HAP-1 (cell line): ENCODE data around the gene RNU1-4.
"Not testable (repeated sequence)": the region's sequence is repeated elsewhere in the genome, so short reads cannot be mapped to it uniquely, and the experiment has no call there.

Source experiments
- DNase-seq, 2 experiments: peaks; one replicate each; pipeline ENCODE4 v3.0.0-alpha.2; 2016 to 2020; ENCODE audit warnings: low spot score in 2 of 2
- H3K27me3 ChIP-seq: fragments of 250-450 bp; sonication (Bioruptor Pico); 2 replicates; pipeline ENCODE4 v1.5.1; 2020; ENCODE audit warnings: low read depth, mild to moderate bottlenecking, moderate library complexity
- H3K36me3 ChIP-seq: fragments of 250-450 bp; sonication (Bioruptor Pico); replicated peaks from 2 replicates; pipeline ENCODE4 v1.5.1; 2020; ENCODE audit warnings: mild to moderate bottlenecking
- H3K4me1 ChIP-seq: fragments of 250-450 bp; sonication (Bioruptor Pico); 2 replicates; pipeline ENCODE4 v1.5.1; 2020; ENCODE audit warnings: mild to moderate bottlenecking
- H3K4me3 ChIP-seq: fragments of 250-450 bp; sonication (Bioruptor Pico); 2 replicates; pipeline ENCODE4 v1.5.1; 2020; ENCODE audit warnings: mild to moderate bottlenecking, moderate library complexity
- H3K9me3 ChIP-seq: fragments of 250-450 bp; sonication (Bioruptor Pico); 2 replicates; pipeline ENCODE4 v1.5.1; 2020; ENCODE audit warnings: mild to moderate bottlenecking, moderate library complexity
- in situ Hi-C: fragments of 300-500 bp; cut with MboI; formaldehyde crosslinking; loops from 3 replicates; pipeline ENCODE4 v1.14.3; 2020; ENCODE audit warnings: low sequenced_read_pairs, inconsistent platforms, mixed read lengths

RNU1-4 gene

GRCh38 chr1:16776835-16777234, 36.5 kb downstream of the RNU1-4 start:
- in situ Hi-C loops, result not testable (repeated sequence)

GRCh38 chr1:16777821-16778220, 37.5 kb downstream of the RNU1-4 start:
- in situ Hi-C loops, DNase-seq, H3K36me3 ChIP-seq, H3K4me1 ChIP-seq, H3K27me3 ChIP-seq, H3K9me3 ChIP-seq, H3K4me3 ChIP-seq: not testable (repeated sequence)

More at GRCh38 chr1:16776835-16777234, 36.5 kb downstream of the RNU1-4 start:
- not testable (repeated sequence) for H3K4me3 ChIP-seq, H3K36me3 ChIP-seq, H3K4me1 ChIP-seq, DNase-seq, H3K27me3 ChIP-seq, H3K9me3 ChIP-seq

GRCh38 chr1:16779525-16779924, 39.2 kb downstream of the RNU1-4 start:
- H3K9me3 ChIP-seq, DNase-seq, H3K4me3 ChIP-seq, H3K36me3 ChIP-seq, H3K27me3 ChIP-seq, H3K4me1 ChIP-seq, in situ Hi-C loops: not testable (repeated sequence)

GRCh38 chr1:16781033-16781432, 40.7 kb downstream of the RNU1-4 start:
- H3K9me3 ChIP-seq, H3K36me3 ChIP-seq, in situ Hi-C loops: not testable (repeated sequence)

GRCh38 chr1:16781625-16782024, 41.3 kb downstream of the RNU1-4 start:
- in situ Hi-C loops, H3K36me3 ChIP-seq, H3K4me3 ChIP-seq: not testable (repeated sequence)

More at GRCh38 chr1:16781033-16781432, 40.7 kb downstream of the RNU1-4 start:
- H3K27me3 ChIP-seq, H3K4me1 ChIP-seq, H3K4me3 ChIP-seq, DNase-seq: not testable (repeated sequence)

GRCh38 chr1:16784955-16785354, 44.6 kb downstream of the RNU1-4 start:
- H3K9me3 ChIP-seq, H3K27me3 ChIP-seq, in situ Hi-C loops, H3K36me3 ChIP-seq, H3K4me3 ChIP-seq, DNase-seq, H3K4me1 ChIP-seq: not testable (repeated sequence)

More at GRCh38 chr1:16781625-16782024, 41.3 kb downstream of the RNU1-4 start:
- not testable (repeated sequence) for H3K27me3 ChIP-seq, DNase-seq, H3K4me1 ChIP-seq, H3K9me3 ChIP-seq

- H3K27me3 ChIP-seq, in situ Hi-C loops, H3K4me1 ChIP-seq, H3K9me3 ChIP-seq, H3K4me3 ChIP-seq, DNase-seq, H3K36me3 ChIP-seq: not testable (repeated sequence)
These were observed 46.0 kb downstream of the RNU1-4 start for GRCh38 chr1:16786362-16786761.

GRCh38 chr1:16787175-16787574, 46.9 kb downstream of the RNU1-4 start:
- DNase-seq, H3K27me3 ChIP-seq, H3K4me1 ChIP-seq, H3K9me3 ChIP-seq, H3K4me3 ChIP-seq, H3K36me3 ChIP-seq, in situ Hi-C loops: not testable (repeated sequence)

- H3K9me3 ChIP-seq, H3K4me3 ChIP-seq, DNase-seq, H3K36me3 ChIP-seq, in situ Hi-C loops, H3K4me1 ChIP-seq, H3K27me3 ChIP-seq: not testable (repeated sequence)
These were observed 47.4 kb downstream of the RNU1-4 start for GRCh38 chr1:16787711-16788110.
